ENCODE results near the gene C1orf105.

The C1orf105 gene

GRCh38 chr1:172466795-172467407 lies 46.4 kb downstream of the C1orf105 start:
- DNase-seq: no peak

GRCh38 chr1:172467446-172467845 lies 47.0 kb downstream of the C1orf105 start:
- DNase-seq: no peak

- DNase-seq: no peak
Measured at GRCh38 chr1:172468296-172468695, 47.8 kb downstream of the C1orf105 start.

- peak; percentile 16 for DNase-seq
Measured at GRCh38 chr1:172469717-172470116, 49.2 kb downstream of the C1orf105 start.

GRCh38 chr1:172470149-172470548 lies 49.7 kb downstream of the C1orf105 start:
- DNase-seq: no peak

GRCh38 chr1:172471666-172472065 lies 51.2 kb downstream of the C1orf105 start:
- DNase-seq: no peak

GRCh38 chr1:172472495-172472894 lies 52.0 kb downstream of the C1orf105 start:
- DNase-seq: peak; percentile 29

GRCh38 chr1:172473302-172473701 lies 52.8 kb downstream of the C1orf105 start:
- peak; percentile 69 for DNase-seq

GRCh38 chr1:172473842-172474241 lies 53.4 kb downstream of the C1orf105 start:
- no peak for DNase-seq

GRCh38 chr1:172476218-172476811 lies 55.8 kb downstream of the C1orf105 start:
- DNase-seq: no peak

GRCh38 chr1:172477216-172477615 lies 56.7 kb downstream of the C1orf105 start:
- DNase-seq: no peak

GRCh38 chr1:172477741-172478140 lies 57.3 kb downstream of the C1orf105 start:
- DNase-seq: no peak

GRCh38 chr1:172478485-172478884 lies 58.0 kb downstream of the C1orf105 start:
- no peak for DNase-seq

GRCh38 chr1:172480431-172480830 lies 59.9 kb downstream of the C1orf105 start:
- DNase-seq: no peak

- no peak for DNase-seq
Measured at GRCh38 chr1:172482044-172482443, 61.6 kb downstream of the C1orf105 start.

GRCh38 chr1:172483448-172483847 lies 63.0 kb downstream of the C1orf105 start:
- no peak for DNase-seq

GRCh38 chr1:172484252-172484651 lies 63.8 kb downstream of the C1orf105 start:
- DNase-seq: no peak

- no peak for DNase-seq
Measured at GRCh38 chr1:172485626-172486025, 65.1 kb downstream of the C1orf105 start.

- no peak for DNase-seq
Measured at GRCh38 chr1:172486805-172487454, 66.4 kb downstream of the C1orf105 start.

- no peak for DNase-seq
Measured at GRCh38 chr1:172487550-172487949, 67.1 kb downstream of the C1orf105 start.

GRCh38 chr1:172488393-172488792 lies 67.9 kb downstream of the C1orf105 start:
- DNase-seq: no peak

- no peak for DNase-seq
Measured at GRCh38 chr1:172489847-172490246, 69.4 kb downstream of the C1orf105 start.

- DNase-seq: no peak
Measured at GRCh38 chr1:172492421-172492820, 71.9 kb downstream of the C1orf105 start.

GRCh38 chr1:172494166-172494565 lies 73.7 kb downstream of the C1orf105 start:
- peak; percentile 48 for DNase-seq
